Skin of body (tissue), 2 donors: Measurements from ENCODE around the gene LCN12. TPM values are rescaled to one million over a fixed set of nuclear protein-coding genes. Genes with fewer than 3 reads are reported as not detected.

Experiments used
- DNase-seq: peaks from one replicate; lab custom pipeline; 2025; lab: John Stamatoyannopoulos, UW
- total RNA-seq: library from RNA; depleted of rRNA; stranded (reverse); fragments of >200 nt; gene quantifications from one replicate; pipeline ENCODE4 v1.2.3, GENCODE V29; 2014

LCN12 gene
- total RNA-seq, 1 donor from 2014 or later = not detected

DNA sequence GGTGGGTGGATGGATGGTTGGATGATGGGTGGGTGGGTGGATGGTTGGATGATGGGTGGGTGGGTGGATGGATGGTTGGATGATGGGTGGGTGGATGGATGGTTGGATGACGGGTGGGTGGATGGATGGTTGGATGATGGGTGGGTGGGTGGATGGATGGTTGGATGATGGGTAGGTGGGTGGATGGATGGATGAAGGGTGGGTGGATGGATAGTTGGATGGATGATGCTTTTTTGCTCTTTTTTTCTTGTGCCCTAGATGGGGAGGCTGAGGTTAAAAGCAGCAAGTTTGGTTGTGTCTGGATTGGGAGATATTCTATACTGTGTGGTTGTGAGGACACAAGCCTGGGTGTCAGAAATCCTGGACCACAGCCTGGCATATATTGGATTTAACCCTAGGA lies 5.4 kb downstream of the LCN12 start:
- DNase-seq = no peak

GRCh38 chr9:136957901-136958300 lies 5.8 kb downstream of the LCN12 start:
- DNase-seq = no peak

GRCh38 chr9:136958473-136958872 lies 6.4 kb downstream of the LCN12 start:
- no peak for DNase-seq

DNA sequence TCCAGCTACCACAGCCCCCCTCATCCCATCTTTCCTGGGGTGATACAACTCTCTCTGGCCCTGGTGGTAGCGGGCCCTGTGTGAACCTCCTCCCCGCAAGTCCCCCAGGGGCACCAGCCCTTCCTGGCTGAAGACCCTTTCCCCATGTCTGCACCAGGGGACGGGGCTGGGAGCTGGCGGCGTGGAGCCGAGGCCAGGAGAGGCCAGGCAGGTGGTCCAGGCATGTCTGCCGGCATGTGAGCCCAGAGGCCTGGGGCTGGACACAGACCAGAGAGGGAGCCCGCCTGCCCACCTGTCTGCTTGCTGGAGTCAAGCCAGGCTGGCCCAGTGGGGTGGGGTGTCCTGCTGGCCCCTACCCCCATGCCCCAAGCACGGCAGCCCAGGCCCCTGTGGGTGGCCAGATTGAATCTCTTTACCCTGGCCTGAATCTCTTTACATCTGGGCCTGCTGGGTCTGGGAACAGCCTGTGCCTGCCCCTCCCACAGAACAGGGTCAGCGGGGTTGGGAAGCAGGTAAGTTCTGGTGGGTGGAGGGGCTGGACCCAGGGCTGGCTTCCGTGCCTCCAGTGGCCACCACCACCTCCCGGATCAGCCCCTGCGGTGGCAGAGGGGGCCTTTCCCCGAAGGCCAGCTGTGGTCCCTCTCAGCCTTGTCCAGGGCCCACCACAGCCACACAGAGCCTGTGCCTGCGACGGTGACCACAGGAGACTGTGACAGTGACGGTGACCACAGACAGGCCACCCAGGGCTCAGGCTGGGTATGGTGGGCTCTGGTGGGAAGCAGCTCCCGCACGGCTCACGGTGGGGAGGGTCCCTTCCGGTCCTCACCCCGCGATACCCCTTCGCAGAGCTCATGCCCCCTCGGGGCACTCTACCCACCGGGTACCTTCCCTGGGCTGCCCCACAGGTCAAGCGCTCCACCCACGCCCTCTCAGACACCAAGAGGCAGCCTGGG lies 7.1 kb downstream of the LCN12 start:
- no peak for DNase-seq

- DNase-seq = no peak
These were observed 8.3 kb downstream of the LCN12 start for GRCh38 chr9:136960212-136960937.

GRCh38 chr9:136960938-136961275 lies 8.8 kb downstream of the LCN12 start:
- DNase-seq = no peak

- no peak for DNase-seq
These were observed 9.4 kb downstream of the LCN12 start for GRCh38 chr9:136961279-136962065.

DNA sequence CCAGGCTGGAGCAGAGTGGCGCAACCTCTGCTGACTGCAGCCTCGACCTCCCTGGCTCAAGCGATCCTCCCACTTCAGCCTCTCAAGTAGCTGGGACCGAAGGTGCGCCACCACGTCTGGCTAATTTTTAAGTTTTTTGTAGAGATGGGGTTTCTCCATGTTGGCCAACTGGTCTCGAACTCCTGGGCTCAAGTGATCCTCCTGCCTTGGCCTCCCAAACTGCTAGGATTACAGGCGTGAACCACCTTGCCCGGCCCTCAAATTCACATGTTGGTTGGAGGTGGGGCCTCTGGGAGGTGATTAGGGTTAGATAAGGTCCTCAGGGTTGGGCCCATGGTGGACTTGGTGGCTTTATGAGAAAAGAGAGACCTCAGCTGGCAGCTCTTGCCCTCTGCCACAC lies 10.1 kb downstream of the LCN12 start:
- DNase-seq = no peak

- no peak for DNase-seq
These were observed 10.7 kb downstream of the LCN12 start for GRCh38 chr9:136962701-136963248.

GRCh38 chr9:136963341-136963740 lies 11.3 kb downstream of the LCN12 start:
- no peak for DNase-seq

GRCh38 chr9:136963751-136964150 lies 11.7 kb downstream of the LCN12 start:
- DNase-seq = no peak

DNA sequence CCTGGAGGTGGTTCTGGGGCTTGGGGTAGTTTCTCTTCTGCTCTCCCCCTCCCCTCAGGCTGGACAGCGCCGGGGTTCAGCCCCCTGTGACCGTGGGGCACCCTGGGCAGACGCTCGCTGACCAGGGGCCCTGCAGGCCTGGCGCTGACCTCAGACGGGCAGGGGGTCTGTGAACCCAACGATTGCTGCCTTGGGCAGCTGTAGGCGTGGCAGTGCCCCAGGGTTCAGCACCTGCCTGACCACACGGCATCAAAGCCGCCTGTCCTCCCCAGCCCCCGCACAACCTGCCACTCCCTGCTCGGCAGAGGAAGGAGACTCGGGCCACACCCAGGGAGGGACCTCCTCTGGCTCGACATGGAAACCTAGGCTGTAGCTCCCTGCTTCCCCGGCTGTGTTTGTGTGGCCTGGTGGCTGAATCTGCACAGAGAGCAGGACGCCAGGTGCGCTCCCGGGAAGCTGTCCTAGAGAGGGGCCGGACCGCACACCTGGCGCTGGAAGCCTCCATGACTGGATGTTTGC lies 12.2 kb downstream of the LCN12 start:
- DNase-seq = no peak

- DNase-seq = no peak
These were observed 12.9 kb downstream of the LCN12 start for GRCh38 chr9:136964833-136965422.

GRCh38 chr9:136965771-136966484 lies 13.9 kb downstream of the LCN12 start:
- DNase-seq = no peak

- no peak for DNase-seq
These were observed 16.5 kb downstream of the LCN12 start for GRCh38 chr9:136968333-136969127.

DNA sequence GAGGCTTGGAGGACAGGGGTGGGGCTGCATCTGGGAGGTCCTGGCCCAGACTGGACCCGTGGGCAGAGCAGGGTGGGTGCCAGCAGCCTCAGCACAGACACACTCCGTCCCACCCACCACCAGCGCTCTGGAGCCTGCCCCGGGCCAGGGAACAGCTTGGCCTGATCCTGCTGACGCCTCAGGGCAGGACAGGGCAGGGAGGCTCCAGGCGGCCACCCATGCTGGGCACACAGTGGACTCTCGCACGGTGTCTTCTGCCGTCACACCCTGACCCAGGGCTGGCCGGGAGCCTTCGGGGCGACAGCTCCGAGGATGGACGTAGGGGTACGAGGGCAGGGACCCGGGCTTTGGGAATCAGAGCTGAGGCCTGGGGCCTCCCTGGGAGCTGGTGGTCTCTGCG lies 17.1 kb downstream of the LCN12 start:
- no peak for DNase-seq

DNA sequence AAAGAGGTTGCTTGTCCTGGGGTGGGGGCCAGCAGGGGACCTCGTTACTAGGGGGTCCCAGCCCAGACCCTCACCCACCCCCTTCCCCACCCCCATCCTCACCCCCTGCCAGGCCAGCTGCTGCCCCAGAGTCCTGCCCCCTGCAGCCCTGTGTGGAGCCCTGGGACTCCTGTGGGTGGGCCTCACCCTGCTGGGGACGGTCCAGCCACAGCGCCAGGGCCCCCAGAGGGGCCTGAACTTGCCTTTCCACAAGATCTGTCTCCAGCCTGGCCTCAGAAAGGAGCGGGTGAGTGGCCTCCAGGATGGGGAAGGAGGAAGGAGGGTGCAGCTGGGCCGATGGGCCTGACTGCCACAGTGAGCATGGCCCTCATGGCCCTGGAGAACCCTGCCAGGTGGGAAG lies 17.7 kb downstream of the LCN12 start:
- no peak for DNase-seq

DNA sequence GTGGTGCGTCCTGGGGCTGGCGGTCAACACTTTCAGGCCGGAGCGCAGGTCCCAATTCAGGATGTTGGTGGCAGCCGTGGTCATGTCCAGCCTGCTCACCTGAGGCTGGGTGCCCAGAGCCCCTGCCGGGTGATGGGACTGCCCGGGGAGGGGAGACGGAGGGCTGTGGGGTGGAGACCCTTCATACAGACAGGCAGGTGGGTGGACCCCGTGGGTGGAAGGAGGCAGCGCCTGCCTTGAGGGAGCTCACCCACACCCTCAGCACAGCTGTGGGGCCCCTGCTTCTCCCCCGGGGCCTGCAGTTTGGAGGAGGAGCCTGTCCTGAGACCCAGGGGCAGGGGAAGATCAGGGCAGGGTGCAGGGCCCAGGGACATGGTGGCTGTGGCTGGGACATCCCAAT lies 18.3 kb downstream of the LCN12 start:
- DNase-seq = no peak

GRCh38 chr9:136971746-136972145 lies 19.7 kb downstream of the LCN12 start:
- no peak for DNase-seq

- DNase-seq = no peak
These were observed 20.3 kb downstream of the LCN12 start for GRCh38 chr9:136972335-136972734.
